Measurements from ENCODE around the gene KCNE1.
"Not testable (repeated sequence)": the region's sequence is repeated elsewhere in the genome, so short reads cannot be mapped to it uniquely, and the experiment has no call there.

Gene KCNE1

DNA sequence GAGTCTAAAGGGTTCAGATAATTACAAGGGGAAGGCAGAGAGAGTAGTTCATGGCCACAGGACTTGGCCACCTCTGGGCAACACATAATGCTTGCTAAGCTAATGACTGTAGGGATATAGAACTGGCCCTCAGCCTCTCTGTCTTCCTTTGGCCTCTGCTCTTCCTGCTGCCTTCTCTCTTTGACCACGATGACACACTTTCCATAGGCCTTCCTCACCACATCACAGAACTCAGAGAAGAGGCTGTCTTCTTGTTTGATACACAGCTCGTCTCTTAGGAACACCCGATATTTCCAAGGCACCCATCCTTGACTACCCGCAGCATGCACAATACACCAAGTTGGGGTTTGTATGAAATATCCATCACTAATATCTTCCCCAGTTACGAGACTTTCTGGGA lies 111.5 kb downstream of the KCNE1 start:
- H3K4me1 Mint-ChIP-seq; H3K27ac Mint-ChIP-seq; H3K9me3 Mint-ChIP-seq; H3K36me3 Mint-ChIP-seq; ATAC-seq (replicated peaks); DNase-seq; H3K27me3 Mint-ChIP-seq; H3K4me3 Mint-ChIP-seq: not testable (repeated sequence)

Data from stimulated activated naive B cell treated with anti-CD40 and anti-IgM and Interleukin-4, amounts not matched to agents 10 μg/mL and 1 μg/mL and 100 μg/mL, for 72 hours (primary cell).